Gastrocnemius medialis (tissue), 4 donors: Measurements from ENCODE around the gene SSBP3.

Experiments
- POLR2A ChIP-seq, 2 donors: fragments of 450-650 bp; IDR thresholded peaks; one replicate each; pipeline ENCODE4 v1.6.1; 2017; ENCODE audit warnings: antibody characterized with exemption in 2 of 2, mild to moderate bottlenecking in 2 of 2, moderate library complexity in 2 of 2
- TF ChIP-seq, protein P1 (sequence below), 5 experiments: fragments of 450-650 bp in 3 of 5; fragments of 200-600 bp in 2 of 5; sonication (generic) in 2 of 5; IDR thresholded peaks in 4 of 5; conservative IDR thresholded peaks in 1 of 5; 1 replicate in 4 of 5; 2 replicates in 1 of 5; pipeline ENCODE4 v1.5.1; 2016 to 2019; ENCODE audit warnings: antibody characterized with exemption in 5 of 5, mild to moderate bottlenecking in 3 of 5, moderate library complexity in 3 of 5

DNA sequence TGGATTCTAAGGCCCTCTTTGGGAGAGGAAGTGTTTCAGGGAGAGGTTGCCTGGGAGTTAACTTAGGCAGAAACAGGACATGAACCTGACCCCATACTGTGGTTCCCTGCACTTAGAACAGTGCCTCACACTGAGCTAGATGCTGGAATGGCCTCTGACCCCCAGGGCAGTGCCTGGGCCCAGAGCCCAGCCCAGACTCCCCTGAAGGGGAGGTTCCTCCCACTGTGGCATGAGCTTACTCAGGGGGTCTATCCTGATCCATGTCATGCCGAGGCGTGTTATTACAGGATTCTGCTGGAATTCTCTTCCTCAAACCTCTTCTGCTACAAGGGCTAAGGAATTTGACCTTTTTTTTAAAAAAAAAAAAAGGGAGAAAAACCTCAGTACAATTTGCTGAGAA, 134.1 kb downstream of the SSBP3 start:
- TF ChIP-seq, protein P1, sequence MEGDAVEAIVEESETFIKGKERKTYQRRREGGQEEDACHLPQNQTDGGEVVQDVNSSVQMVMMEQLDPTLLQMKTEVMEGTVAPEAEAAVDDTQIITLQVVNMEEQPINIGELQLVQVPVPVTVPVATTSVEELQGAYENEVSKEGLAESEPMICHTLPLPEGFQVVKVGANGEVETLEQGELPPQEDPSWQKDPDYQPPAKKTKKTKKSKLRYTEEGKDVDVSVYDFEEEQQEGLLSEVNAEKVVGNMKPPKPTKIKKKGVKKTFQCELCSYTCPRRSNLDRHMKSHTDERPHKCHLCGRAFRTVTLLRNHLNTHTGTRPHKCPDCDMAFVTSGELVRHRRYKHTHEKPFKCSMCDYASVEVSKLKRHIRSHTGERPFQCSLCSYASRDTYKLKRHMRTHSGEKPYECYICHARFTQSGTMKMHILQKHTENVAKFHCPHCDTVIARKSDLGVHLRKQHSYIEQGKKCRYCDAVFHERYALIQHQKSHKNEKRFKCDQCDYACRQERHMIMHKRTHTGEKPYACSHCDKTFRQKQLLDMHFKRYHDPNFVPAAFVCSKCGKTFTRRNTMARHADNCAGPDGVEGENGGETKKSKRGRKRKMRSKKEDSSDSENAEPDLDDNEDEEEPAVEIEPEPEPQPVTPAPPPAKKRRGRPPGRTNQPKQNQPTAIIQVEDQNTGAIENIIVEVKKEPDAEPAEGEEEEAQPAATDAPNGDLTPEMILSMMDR (IDR thresholded peaks at IDR 0.05 in 4 of 5, conservative IDR thresholded peaks at IDR 0.05 in 1 of 5), result no peak
- TF ChIP-seq POLR2A (IDR thresholded peaks at IDR 0.05), result no peak
